ENCODE results near the gene MTSS2. TPM values are rescaled to one million over a fixed set of nuclear protein-coding genes. Genes with fewer than 3 reads are reported as not detected.

The MTSS2 gene
- polyA plus RNA-seq, 1 of the 3 experiments (the other 2 are of a cell fraction) = 54.1 TPM

DNA sequence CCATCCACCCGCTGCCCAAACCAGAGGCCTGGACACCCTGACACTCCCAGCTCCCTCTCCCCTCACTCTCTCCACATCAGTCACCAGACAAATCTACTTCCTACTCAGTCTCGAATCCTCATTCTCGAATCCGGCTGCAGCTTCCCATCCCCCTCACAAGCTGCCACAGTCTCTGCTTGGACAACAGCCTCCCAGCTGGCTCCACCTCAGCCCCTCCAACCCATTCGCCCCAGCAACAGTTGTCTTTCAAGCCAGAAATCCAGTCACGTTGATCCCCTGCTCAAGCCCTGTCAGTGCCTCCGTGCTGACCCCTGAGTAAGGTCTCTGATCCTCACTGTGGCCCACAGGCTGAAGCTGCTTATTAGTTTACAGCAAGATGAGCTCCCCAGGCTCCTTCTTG lies 44.2 kb upstream of the MTSS2 start:
- Histone ChIP-seq H3K4me1 (ENCODE audit: control insufficient read depth in 1 of 2, insufficient read depth in 2 of 2, low read depth in 1 of 2, low read length in 1 of 2) (peaks cover 0 to 18% of the 10 kb centered on the region in 2 experiments; a peak in 1 of 4 replicates), H3F3A (replicated peaks; ENCODE audit: insufficient read depth) (no peaks in the 10 kb centered on the region), H3K9me2 (no peaks in the 10 kb centered on the region), H3K9me3 (no peaks in the 10 kb centered on the region), H3K79me2 (ENCODE audit: insufficient read depth) (no peaks in the 10 kb centered on the region), H2AFZ (ENCODE audit: low read depth) (no peak overlapping the region), H3K36me3 (replicated peaks in 1 of 2; ENCODE audit: control insufficient read depth in 1 of 2, insufficient read depth in 2 of 2, low read length in 1 of 2) (peaks cover 0 to 12% of the 10 kb centered on the region in 2 experiments), H3K4me3 (ENCODE audit: low read depth in 2 of 2, low read length in 1 of 2) (no peak overlapping the region), H3K27ac (ENCODE audit: low read depth in 2 of 2, low read length in 1 of 2) (no peak overlapping the region), H4K20me1 (ENCODE audit: insufficient read depth) (no peaks in the 10 kb centered on the region), H3K9ac (no peak overlapping the region), H3K27me3 (ENCODE audit: insufficient read depth) (no peaks in the 10 kb centered on the region), H3K4me2 (no peak overlapping the region)
- no peak for DNase-seq
- POLR2A ChIA-PET = no interaction called here
- CTCF ChIA-PET = interaction anchor here (1.2 kb wide), 1 partner anchor 41 kb away, joined by 6 read pairs; no protein-coding TSS in a partner anchor
- TF ChIP-seq MXI1 (IDR thresholded peaks at IDR 0.05; ENCODE audit: low read depth, low read length) = no peak
- no peak for TF ChIP-seq POLR2AphosphoS5 (IDR thresholded peaks at IDR 0.05; ENCODE audit: low read depth, low read length)
- no peak for TF ChIP-seq NFIC (IDR thresholded peaks at IDR 0.05; ENCODE audit: borderline replicate concordance)
- no peak for TF ChIP-seq FOXJ3 (CRISPR knock-in tag; IDR thresholded peaks at IDR 0.05)
- TF ChIP-seq, protein P1, sequence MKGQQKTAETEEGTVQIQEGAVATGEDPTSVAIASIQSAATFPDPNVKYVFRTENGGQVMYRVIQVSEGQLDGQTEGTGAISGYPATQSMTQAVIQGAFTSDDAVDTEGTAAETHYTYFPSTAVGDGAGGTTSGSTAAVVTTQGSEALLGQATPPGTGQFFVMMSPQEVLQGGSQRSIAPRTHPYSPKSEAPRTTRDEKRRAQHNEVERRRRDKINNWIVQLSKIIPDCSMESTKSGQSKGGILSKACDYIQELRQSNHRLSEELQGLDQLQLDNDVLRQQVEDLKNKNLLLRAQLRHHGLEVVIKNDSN (IDR thresholded peaks at IDR 0.05; ENCODE audit: borderline replicate concordance, low read depth) = no peak
- no peak for TF ChIP-seq RAD21 (IDR thresholded peaks at IDR 0.05; ENCODE audit: low read length)
- no peak for TF ChIP-seq RCOR1 (IDR thresholded peaks at IDR 0.05; ENCODE audit: low read length)
- TF ChIP-seq, protein P2, sequence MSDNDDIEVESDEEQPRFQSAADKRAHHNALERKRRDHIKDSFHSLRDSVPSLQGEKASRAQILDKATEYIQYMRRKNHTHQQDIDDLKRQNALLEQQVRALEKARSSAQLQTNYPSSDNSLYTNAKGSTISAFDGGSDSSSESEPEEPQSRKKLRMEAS (IDR thresholded peaks at IDR 0.05; ENCODE audit: low read depth) = no peak
- no peak for TF ChIP-seq ELF1 (IDR thresholded peaks at IDR 0.05)
- TF ChIP-seq, protein P3, sequence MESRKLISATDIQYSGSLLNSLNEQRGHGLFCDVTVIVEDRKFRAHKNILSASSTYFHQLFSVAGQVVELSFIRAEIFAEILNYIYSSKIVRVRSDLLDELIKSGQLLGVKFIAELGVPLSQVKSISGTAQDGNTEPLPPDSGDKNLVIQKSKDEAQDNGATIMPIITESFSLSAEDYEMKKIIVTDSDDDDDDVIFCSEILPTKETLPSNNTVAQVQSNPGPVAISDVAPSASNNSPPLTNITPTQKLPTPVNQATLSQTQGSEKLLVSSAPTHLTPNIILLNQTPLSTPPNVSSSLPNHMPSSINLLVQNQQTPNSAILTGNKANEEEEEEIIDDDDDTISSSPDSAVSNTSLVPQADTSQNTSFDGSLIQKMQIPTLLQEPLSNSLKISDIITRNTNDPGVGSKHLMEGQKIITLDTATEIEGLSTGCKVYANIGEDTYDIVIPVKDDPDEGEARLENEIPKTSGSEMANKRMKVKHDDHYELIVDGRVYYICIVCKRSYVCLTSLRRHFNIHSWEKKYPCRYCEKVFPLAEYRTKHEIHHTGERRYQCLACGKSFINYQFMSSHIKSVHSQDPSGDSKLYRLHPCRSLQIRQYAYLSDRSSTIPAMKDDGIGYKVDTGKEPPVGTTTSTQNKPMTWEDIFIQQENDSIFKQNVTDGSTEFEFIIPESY (IDR thresholded peaks at IDR 0.05; ENCODE audit: borderline replicate concordance, low read depth) = no peak
- no peak for TF ChIP-seq EP300 (IDR thresholded peaks at IDR 0.05; ENCODE audit: borderline replicate concordance in 1 of 2, low read depth in 1 of 2, low read length in 1 of 2)
- TF ChIP-seq JUND (IDR thresholded peaks at IDR 0.05) = no peak
- TF ChIP-seq, protein P4, sequence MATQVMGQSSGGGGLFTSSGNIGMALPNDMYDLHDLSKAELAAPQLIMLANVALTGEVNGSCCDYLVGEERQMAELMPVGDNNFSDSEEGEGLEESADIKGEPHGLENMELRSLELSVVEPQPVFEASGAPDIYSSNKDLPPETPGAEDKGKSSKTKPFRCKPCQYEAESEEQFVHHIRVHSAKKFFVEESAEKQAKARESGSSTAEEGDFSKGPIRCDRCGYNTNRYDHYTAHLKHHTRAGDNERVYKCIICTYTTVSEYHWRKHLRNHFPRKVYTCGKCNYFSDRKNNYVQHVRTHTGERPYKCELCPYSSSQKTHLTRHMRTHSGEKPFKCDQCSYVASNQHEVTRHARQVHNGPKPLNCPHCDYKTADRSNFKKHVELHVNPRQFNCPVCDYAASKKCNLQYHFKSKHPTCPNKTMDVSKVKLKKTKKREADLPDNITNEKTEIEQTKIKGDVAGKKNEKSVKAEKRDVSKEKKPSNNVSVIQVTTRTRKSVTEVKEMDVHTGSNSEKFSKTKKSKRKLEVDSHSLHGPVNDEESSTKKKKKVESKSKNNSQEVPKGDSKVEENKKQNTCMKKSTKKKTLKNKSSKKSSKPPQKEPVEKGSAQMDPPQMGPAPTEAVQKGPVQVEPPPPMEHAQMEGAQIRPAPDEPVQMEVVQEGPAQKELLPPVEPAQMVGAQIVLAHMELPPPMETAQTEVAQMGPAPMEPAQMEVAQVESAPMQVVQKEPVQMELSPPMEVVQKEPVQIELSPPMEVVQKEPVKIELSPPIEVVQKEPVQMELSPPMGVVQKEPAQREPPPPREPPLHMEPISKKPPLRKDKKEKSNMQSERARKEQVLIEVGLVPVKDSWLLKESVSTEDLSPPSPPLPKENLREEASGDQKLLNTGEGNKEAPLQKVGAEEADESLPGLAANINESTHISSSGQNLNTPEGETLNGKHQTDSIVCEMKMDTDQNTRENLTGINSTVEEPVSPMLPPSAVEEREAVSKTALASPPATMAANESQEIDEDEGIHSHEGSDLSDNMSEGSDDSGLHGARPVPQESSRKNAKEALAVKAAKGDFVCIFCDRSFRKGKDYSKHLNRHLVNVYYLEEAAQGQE (IDR thresholded peaks at IDR 0.05; ENCODE audit: low read depth, low read length) = no peak
- TF ChIP-seq NRF1 (IDR thresholded peaks at IDR 0.05; ENCODE audit: low read depth, low read length) = no peak
- TF ChIP-seq, protein P5, sequence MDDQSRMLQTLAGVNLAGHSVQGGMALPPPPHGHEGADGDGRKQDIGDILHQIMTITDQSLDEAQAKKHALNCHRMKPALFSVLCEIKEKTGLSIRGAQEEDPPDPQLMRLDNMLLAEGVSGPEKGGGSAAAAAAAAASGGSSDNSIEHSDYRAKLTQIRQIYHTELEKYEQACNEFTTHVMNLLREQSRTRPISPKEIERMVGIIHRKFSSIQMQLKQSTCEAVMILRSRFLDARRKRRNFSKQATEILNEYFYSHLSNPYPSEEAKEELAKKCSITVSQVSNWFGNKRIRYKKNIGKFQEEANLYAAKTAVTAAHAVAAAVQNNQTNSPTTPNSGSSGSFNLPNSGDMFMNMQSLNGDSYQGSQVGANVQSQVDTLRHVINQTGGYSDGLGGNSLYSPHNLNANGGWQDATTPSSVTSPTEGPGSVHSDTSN (IDR thresholded peaks at IDR 0.05) = no peak
- no peak for TF ChIP-seq GATA2 (CRISPR knock-in tag; IDR thresholded peaks at IDR 0.05)
- TF ChIP-seq, protein P6, sequence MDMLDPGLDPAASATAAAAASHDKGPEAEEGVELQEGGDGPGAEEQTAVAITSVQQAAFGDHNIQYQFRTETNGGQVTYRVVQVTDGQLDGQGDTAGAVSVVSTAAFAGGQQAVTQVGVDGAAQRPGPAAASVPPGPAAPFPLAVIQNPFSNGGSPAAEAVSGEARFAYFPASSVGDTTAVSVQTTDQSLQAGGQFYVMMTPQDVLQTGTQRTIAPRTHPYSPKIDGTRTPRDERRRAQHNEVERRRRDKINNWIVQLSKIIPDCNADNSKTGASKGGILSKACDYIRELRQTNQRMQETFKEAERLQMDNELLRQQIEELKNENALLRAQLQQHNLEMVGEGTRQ (IDR thresholded peaks at IDR 0.05; ENCODE audit: borderline replicate concordance, low read depth, low read length) = no peak
- TF ChIP-seq YY1 (IDR thresholded peaks at IDR 0.05; ENCODE audit: low read depth) = no peak
- 91% methylated on average over 7 of the region's 7 CpGs for WGBS (ENCODE audit: low lambda C conversion rate)
